Osteocyte (in vitro differentiated cells): Measurements from ENCODE around the gene CYB5A. TPM values are rescaled to one million over a fixed set of nuclear protein-coding genes. Genes with fewer than 3 reads are reported as not detected.

ENCODE experiments used
- DNase-seq: peaks from one replicate; pipeline ENCODE4 v3.0.0; 2021; ENCODE audit warnings: mixed read lengths; ENCODE audit not compliant: unreplicated experiment; ENCODE audit errors: extremely low spot score
- H3K27ac Mint-ChIP-seq: one replicate; pipeline ENCODE4 v1.8.0; 2021; ENCODE audit warnings: mild to moderate bottlenecking, mixed read lengths; ENCODE audit not compliant: unreplicated experiment
- H3K27me3 Mint-ChIP-seq: one replicate; pipeline ENCODE4 v1.8.0; 2021; ENCODE audit warnings: mixed read lengths; ENCODE audit not compliant: unreplicated experiment
- H3K36me3 Mint-ChIP-seq: one replicate; pipeline ENCODE4 v1.8.0; 2021; ENCODE audit warnings: mixed read lengths; ENCODE audit not compliant: unreplicated experiment
- H3K4me1 Mint-ChIP-seq: one replicate; pipeline ENCODE4 v1.8.0; 2021; ENCODE audit warnings: mixed read lengths; ENCODE audit not compliant: unreplicated experiment
- H3K4me3 Mint-ChIP-seq: one replicate; pipeline ENCODE4 v1.8.0; 2021; ENCODE audit warnings: mild to moderate bottlenecking, moderate library complexity, mixed read lengths; ENCODE audit not compliant: unreplicated experiment
- H3K9me3 Mint-ChIP-seq: one replicate; pipeline ENCODE4 v1.8.0; 2021; ENCODE audit warnings: mixed read lengths; ENCODE audit not compliant: unreplicated experiment
- CTCF ChIP-seq: fragments of 200-600 bp; sonication (generic); IDR thresholded peaks from 2 replicates; pipeline ENCODE4 v1.5.0; 2021; ENCODE audit warnings: antibody characterized with exemption, mild to moderate bottlenecking, moderate library complexity
- total RNA-seq: library from RNA; stranded (reverse); gene quantifications from 2 replicates; pipeline ENCODE4 v1.2.1, GENCODE V29; 2021

Gene CYB5A
- total RNA-seq, 1 donor from 2014 or later: 28.2 TPM

- Mint-ChIP-seq H3K4me3 (peak overlapping the region; percentile 95), H3K9me3 (no peaks in the 10 kb centered on the region), H3K36me3 (no peaks in the 10 kb centered on the region), H3K27ac (no peak overlapping the region), H3K4me1 (peaks cover 33% of the 10 kb centered on the region), H3K27me3 (no peaks in the 10 kb centered on the region)
- no peak for DNase-seq
- TF ChIP-seq CTCF: no peak
Measured at GRCh38 chr18:74290021-74290420, 1.7 kb downstream of the CYB5A start.

- no peaks in the 10 kb centered on the region for H3K9me3 Mint-ChIP-seq
- no peak for TF ChIP-seq CTCF
- peak overlapping the region; percentile 54 for H3K27ac Mint-ChIP-seq
- H3K27me3 Mint-ChIP-seq: no peaks in the 10 kb centered on the region
- H3K4me3 Mint-ChIP-seq: peak overlapping the region; percentile 36
- no peaks in the 10 kb centered on the region for H3K36me3 Mint-ChIP-seq
- DNase-seq: no peak
- H3K4me1 Mint-ChIP-seq: peaks cover 33% of the 10 kb centered on the region
Measured at GRCh38 chr18:74289137-74289536, 2.6 kb downstream of the CYB5A start.

- Mint-ChIP-seq H3K9me3 (no peaks in the 10 kb centered on the region), H3K27ac (peak overlapping the region; percentile 54), H3K27me3 (no peaks in the 10 kb centered on the region), H3K4me1 (peaks cover 33% of the 10 kb centered on the region), H3K36me3 (no peaks in the 10 kb centered on the region), H3K4me3 (peak overlapping the region; percentile 36)
- no peak for DNase-seq
- TF ChIP-seq CTCF: no peak
Measured at GRCh38 chr18:74288730-74289129, 3.0 kb downstream of the CYB5A start.

- no peak for DNase-seq
- Mint-ChIP-seq H3K4me3 (no peak overlapping the region), H3K4me1 (peaks cover 33% of the 10 kb centered on the region), H3K9me3 (no peaks in the 10 kb centered on the region), H3K27ac (no peak overlapping the region), H3K27me3 (no peaks in the 10 kb centered on the region), H3K36me3 (no peaks in the 10 kb centered on the region)
- no peak for TF ChIP-seq CTCF
Measured at GRCh38 chr18:74288041-74288440, 3.7 kb downstream of the CYB5A start.

- TF ChIP-seq CTCF: no peak
- no peaks in the 10 kb centered on the region for H3K9me3 Mint-ChIP-seq
- H3K4me3 Mint-ChIP-seq: no peak overlapping the region
- no peaks in the 10 kb centered on the region for H3K36me3 Mint-ChIP-seq
- H3K4me1 Mint-ChIP-seq: peaks cover 36% of the 10 kb centered on the region
- DNase-seq: no peak
- no peaks in the 10 kb centered on the region for H3K27me3 Mint-ChIP-seq
- H3K27ac Mint-ChIP-seq: no peak overlapping the region
Measured at GRCh38 chr18:74286856-74287255, 4.9 kb downstream of the CYB5A start.
